GM12878 (cell line): ENCODE results near the gene PCDHGC5. TPM values are rescaled to one million over a fixed set of nuclear protein-coding genes. Genes with fewer than 3 reads are reported as not detected.
A peak's percentile ranks its signal among the peaks of the same experiment; 100 is the strongest.

Experiments
- ATAC-seq: fragments of 200-7000 bp; cut with Tn5 transposase; 3 replicates; pipeline ENCODE4 v1.9.1; 2020; ENCODE audit warnings: mild to moderate bottlenecking, moderate library complexity
- BruUV-seq: library from RNA; stranded (reverse); fragments of 400-500 nt; replicated peaks from 2 replicates; lab custom pipeline; 2021; lab: Mats Ljungman, UMichigan
- CTCF ChIA-PET: fragments of 300-600 bp; sonication (Branson Sonifier 250); formaldehyde crosslinking; extraction: SDS; loops from one replicate; lab custom pipeline; 2021; ENCODE audit warnings: inconsistent platforms; lab: Yijun Ruan, JAX
- POLR2A ChIA-PET: fragments of 350-600 bp; formaldehyde crosslinking; extraction: SDS; loops from one replicate; lab custom pipeline; 2021; ENCODE audit warnings: inconsistent platforms; lab: Charles Lee
- RAD21 ChIA-PET: fragments of 300-600 bp; sonication (Branson Sonifier 250); formaldehyde crosslinking; loops from one replicate; lab custom pipeline; 2023; ENCODE audit warnings: antibody characterized with exemption; ENCODE audit not compliant: unreplicated experiment; lab: Charles Lee
- SMC1A ChIA-PET: fragments of 300-600 bp; sonication (Branson Sonifier 250); formaldehyde crosslinking; loops from one replicate; lab custom pipeline; 2023; ENCODE audit not compliant: unreplicated experiment, uncharacterized antibody; lab: Charles Lee
- DNase-seq: peaks from one replicate; pipeline ENCODE4 v3.0.0-alpha.2; 2011; ENCODE audit warnings: low read depth, low spot score
- FAIRE-seq: peaks from 3 replicates; lab custom pipeline; 2011; peaks lifted over from hg19 to GRCh38; lab: Jason Lieb, UNC
- H2AFZ ChIP-seq: 2 replicates; pipeline ENCODE4 v1.6.0; 2011; ENCODE audit warnings: low read depth, low read length, control low read depth; ENCODE audit not compliant: control insufficient read depth
- H3K27ac ChIP-seq: 2 replicates; pipeline ENCODE4 v1.5.1; 2011; ENCODE audit warnings: control low read depth; ENCODE audit not compliant: control insufficient read depth, insufficient read depth
- H3K27me3 ChIP-seq, 2 experiments: replicated peaks in 1 of 2; 2 replicates each; pipeline versions ENCODE4 v1.6.0 to v1.6.1; 2011; ENCODE audit warnings: low read length in 1 of 2; ENCODE audit not compliant: control insufficient read depth in 2 of 2, insufficient read depth in 2 of 2
- H3K36me3 ChIP-seq, 2 experiments: 2 replicates each; pipeline ENCODE4 v1.5.1; 2011; ENCODE audit warnings: low read length in 1 of 2; ENCODE audit not compliant: control insufficient read depth in 2 of 2, insufficient read depth in 2 of 2
- H3K4me1 ChIP-seq: 2 replicates; pipeline ENCODE4 v1.6.1; 2011; ENCODE audit warnings: mild to moderate bottlenecking, low read length, moderate library complexity, mixed read lengths; ENCODE audit not compliant: control insufficient read depth, insufficient read depth
- H3K4me2 ChIP-seq: 2 replicates; pipeline ENCODE4 v1.6.0; 2011; ENCODE audit warnings: control low read depth; ENCODE audit not compliant: control insufficient read depth, insufficient read depth
- H3K4me3 ChIP-seq: fragments of 200-600 bp; sonication (generic); 2 replicates; pipeline ENCODE4 v1.5.1; 2016
- H3K79me2 ChIP-seq: 2 replicates; pipeline ENCODE4 v1.6.0; 2011; ENCODE audit warnings: low read length; ENCODE audit not compliant: control insufficient read depth, insufficient read depth
- H3K9ac ChIP-seq: 2 replicates; pipeline ENCODE4 v1.8.0; 2011; ENCODE audit warnings: low read length, control low read depth, mixed read lengths; ENCODE audit not compliant: control insufficient read depth, insufficient read depth
- H3K9me3 ChIP-seq: replicated peaks from 3 replicates; pipeline ENCODE4 v1.5.1; 2011; ENCODE audit warnings: mild to moderate bottlenecking, low read length; ENCODE audit not compliant: control insufficient read depth, insufficient read depth
- H4K20me1 ChIP-seq: 2 replicates; pipeline ENCODE4 v1.6.0; 2011; ENCODE audit not compliant: control insufficient read depth, insufficient read depth
- BRCA1 ChIP-seq: IDR thresholded peaks from 2 replicates; pipeline ENCODE4 v1.6.1; 2011; ENCODE audit warnings: low read depth, low read length, improper control_type of control experiment
- CBX5 ChIP-seq: sonication (generic); IDR thresholded peaks from 2 replicates; pipeline ENCODE4 v1.6.1; 2016; ENCODE audit warnings: low read depth, moderate library complexity, mild to moderate bottlenecking, inconsistent platforms
- DPF2 ChIP-seq: fragments of 450-650 bp; IDR thresholded peaks from 2 replicates; pipeline ENCODE4 v1.6.1; 2017; ENCODE audit warnings: mild to moderate bottlenecking
- GABPA ChIP-seq: IDR thresholded peaks from 2 replicates; pipeline ENCODE4 v1.6.1; 2014; ENCODE audit warnings: antibody characterized with exemption, low read depth, mild to moderate bottlenecking, inconsistent platforms
- HCFC1 ChIP-seq: fragments of 150-350 bp; IDR thresholded peaks from 2 replicates; pipeline ENCODE4 v1.6.1; 2014; ENCODE audit warnings: low read length
- RB1 ChIP-seq: fragments of 450-650 bp; formaldehyde crosslinking; IDR thresholded peaks from 2 replicates; pipeline ENCODE4 v1.6.1; 2017; ENCODE audit warnings: mild to moderate bottlenecking, borderline replicate concordance
- SMAD1 ChIP-seq: fragments of 450-650 bp; IDR thresholded peaks from 2 replicates; pipeline ENCODE4 v1.6.1; 2018; ENCODE audit warnings: mild to moderate bottlenecking, low read depth; ENCODE audit not compliant: partially characterized antibody
- TCF12 ChIP-seq: IDR thresholded peaks from 2 replicates; pipeline ENCODE4 v1.6.1; 2011; ENCODE audit warnings: low read depth, mild to moderate bottlenecking, low read length
- WRNIP1 ChIP-seq: IDR thresholded peaks from 2 replicates; pipeline ENCODE4 v1.6.1; 2011; ENCODE audit warnings: low read depth, low read length, improper control_type of control experiment, borderline replicate concordance
- WGBS: methylation state at CpG from one replicate; pipeline ENCODE4 v1.1.6; 2016; ENCODE audit warnings: low lambda C conversion rate; ENCODE audit not compliant: insufficient replicate concordance, insufficient coverage; ENCODE audit errors: missing lambda C conversion rate; 5-methylcytosine and 5-hydroxymethylcytosine counted together
- in situ Hi-C: fragments of 300-500 bp; cut with MboI; formaldehyde crosslinking; loops from 9 replicates; pipeline ENCODE4 v1.14.3; 2018; ENCODE audit warnings: mixed read lengths
- intact Hi-C: fragments of 100-400 bp; cut with micrococcal nuclease; formaldehyde crosslinking; loops from one replicate; pipeline ENCODE4 v1.14.2; 2022; ENCODE audit not compliant: unreplicated experiment
- polyA plus RNA-seq, 11 experiments: library from polyadenylated mRNA; depleted of rRNA in 4 of 11; unstranded in 6 of 11; stranded (reverse) in 5 of 11; fragments of >200 nt; fragmentation: Nextera tagmentation in 4 of 11; fragmentation: Illumina TruSeq in 1 of 11; extraction: Ambion mirVana in 4 of 11; extraction: Trizol in 1 of 11; gene quantifications; 1 replicate in 1 of 11; 2 replicates in 10 of 11; pipeline versions ENCODE4 v1.2.1 to v1.2.3, GENCODE V29; 2011 to 2016; ENCODE audit warnings: inconsistent platforms in 2 of 11, missing spikeins in 2 of 11, low read depth in 1 of 11
- total RNA-seq, 4 experiments: library from RNA; depleted of rRNA in 3 of 4; stranded (reverse); fragments of >200 nt in 3 of 4; fragmentation: Illumina TruSeq in 1 of 4; extraction: Trizol in 1 of 4; gene quantifications; 2 replicates each; pipeline versions ENCODE4 v1.2.1 to v1.2.3, GENCODE V29; 2013 to 2021
- TF ChIP-seq, protein P1 (sequence below): IDR thresholded peaks from 2 replicates; pipeline ENCODE4 v1.6.1; 2011; ENCODE audit warnings: borderline replicate concordance, low read depth, mild to moderate bottlenecking, moderate library complexity, low read length; ENCODE audit not compliant: insufficient read depth, poor library complexity, severe bottlenecking
- TF ChIP-seq, protein P2 (sequence below): fragments of 450-650 bp; IDR thresholded peaks from 2 replicates; pipeline ENCODE4 v1.6.1; 2017; ENCODE audit warnings: mild to moderate bottlenecking, low read depth, inconsistent platforms; ENCODE audit not compliant: poor library complexity, severe bottlenecking

The PCDHGC5 gene
- total and polyA plus RNA-seq, 10 of the 15 experiments (the other 5 are each of a cell fraction or from before 2014, with no cell fraction given), result 0.05 to 0.87 (median 0.18) TPM; not detected in 2

DNA sequence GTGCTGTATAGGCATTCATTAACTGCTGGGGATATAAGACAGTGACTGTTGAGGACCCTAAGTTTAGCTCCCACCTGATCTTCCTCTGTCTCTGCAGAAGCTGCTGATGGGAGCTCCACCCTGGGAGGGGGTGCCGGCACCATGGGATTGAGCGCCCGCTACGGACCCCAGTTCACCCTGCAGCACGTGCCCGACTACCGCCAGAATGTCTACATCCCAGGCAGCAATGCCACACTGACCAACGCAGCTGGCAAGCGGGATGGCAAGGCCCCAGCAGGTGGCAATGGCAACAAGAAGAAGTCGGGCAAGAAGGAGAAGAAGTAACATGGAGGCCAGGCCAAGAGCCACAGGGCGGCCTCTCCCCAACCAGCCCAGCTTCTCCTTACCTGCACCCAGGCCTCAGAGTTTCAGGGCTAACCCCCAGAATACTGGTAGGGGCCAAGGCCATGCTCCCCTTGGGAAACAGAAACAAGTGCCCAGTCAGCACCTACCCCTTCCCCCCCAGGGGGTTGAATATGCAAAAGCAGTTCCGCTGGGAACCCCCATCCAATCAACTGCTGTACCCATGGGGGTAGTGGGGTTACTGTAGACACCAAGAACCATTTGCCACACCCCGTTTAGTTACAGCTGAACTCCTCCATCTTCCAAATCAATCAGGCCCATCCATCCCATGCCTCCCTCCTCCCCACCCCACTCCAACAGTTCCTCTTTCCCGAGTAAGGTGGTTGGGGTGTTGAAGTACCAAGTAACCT, 22.1 kb downstream of the PCDHGC5 start (continued):
- TF ChIP-seq RB1 (no peak), SMAD1 (no peak), TCF12 (0 out of 2 replicates have a peak, but pooled peaks have one; percentile 21)

DNA sequence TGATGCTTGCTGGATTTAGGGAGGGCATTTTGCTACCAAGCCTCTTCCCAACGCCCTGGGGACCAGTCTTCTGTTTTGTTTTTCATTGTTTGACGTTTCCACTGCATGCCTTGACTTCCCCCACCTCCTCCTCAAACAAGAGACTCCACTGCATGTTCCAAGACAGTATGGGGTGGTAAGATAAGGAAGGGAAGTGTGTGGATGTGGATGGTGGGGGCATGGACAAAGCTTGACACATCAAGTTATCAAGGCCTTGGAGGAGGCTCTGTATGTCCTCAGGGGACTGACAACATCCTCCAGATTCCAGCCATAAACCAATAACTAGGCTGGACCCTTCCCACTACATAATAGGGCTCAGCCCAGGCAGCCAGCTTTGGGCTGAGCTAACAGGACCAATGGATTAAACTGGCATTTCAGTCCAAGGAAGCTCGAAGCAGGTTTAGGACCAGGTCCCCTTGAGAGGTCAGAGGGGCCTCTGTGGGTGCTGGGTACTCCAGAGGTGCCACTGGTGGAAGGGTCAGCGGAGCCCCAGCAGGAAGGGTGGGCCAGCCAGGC, 23.0 kb downstream of the PCDHGC5 start:
- Histone ChIP-seq H3K4me2 (peak overlapping the region; percentile 89), H2AFZ (no peak overlapping the region), H4K20me1 (no peaks in the 10 kb centered on the region), H3K79me2 (peaks cover 15% of the 10 kb centered on the region), H3K27me3 (no peaks in the 10 kb centered on the region), H3K36me3 (peaks cover 6 to 7% of the 10 kb centered on the region in 2 experiments), H3K9me3 (no peaks in the 10 kb centered on the region), H3K27ac (peak overlapping the region; percentile 90), H3K4me3 (no peak overlapping the region), H3K4me1 (peaks cover 82% of the 10 kb centered on the region), H3K9ac (peak overlapping the region; percentile 21)
- CTCF ChIA-PET, result interaction anchor here (0.5 to 11.9 kb wide), 23 partner anchors 9 to 571 kb away, joined by 3 to 213 read pairs (median 9); partner anchors contain the start of genes PCDHGA10, PCDHGA11, PCDHGA12 and PCDHGB7
- no TSS peak for BruUV-seq
- WGBS, result 25% methylated on average over 4 of the region's 4 CpGs
- POLR2A ChIA-PET, result interaction anchor here (1.2 kb wide), 1 partner anchor 10 kb away, joined by 4 read pairs; no protein-coding TSS in a partner anchor
- RAD21 ChIA-PET, result interaction anchor here (0.6 to 11.6 kb wide), 9 partner anchors 11 to 94 kb away, joined by 3 to 109 read pairs (median 11); partner anchors contain the start of genes PCDHGA11, PCDHGA12, PCDHGB7 and PCDHGC3
- in situ Hi-C loops, result no loop called here
- DNase-seq (no peak), FAIRE-seq (no peak), ATAC-seq (no peak)
- intact Hi-C loops, result loop anchor here (1.0 to 5.0 kb wide), 3 partner anchors 82 to 125 kb away; partner anchors contain the start of genes HDAC3, PCDHGA11, PCDHGA12 and RELL2
- no peak for TF ChIP-seq HCFC1
- TF ChIP-seq, protein P1, sequence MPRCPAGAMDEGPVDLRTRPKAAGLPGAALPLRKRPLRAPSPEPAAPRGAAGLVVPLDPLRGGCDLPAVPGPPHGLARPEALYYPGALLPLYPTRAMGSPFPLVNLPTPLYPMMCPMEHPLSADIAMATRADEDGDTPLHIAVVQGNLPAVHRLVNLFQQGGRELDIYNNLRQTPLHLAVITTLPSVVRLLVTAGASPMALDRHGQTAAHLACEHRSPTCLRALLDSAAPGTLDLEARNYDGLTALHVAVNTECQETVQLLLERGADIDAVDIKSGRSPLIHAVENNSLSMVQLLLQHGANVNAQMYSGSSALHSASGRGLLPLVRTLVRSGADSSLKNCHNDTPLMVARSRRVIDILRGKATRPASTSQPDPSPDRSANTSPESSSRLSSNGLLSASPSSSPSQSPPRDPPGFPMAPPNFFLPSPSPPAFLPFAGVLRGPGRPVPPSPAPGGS, result no peak
- no peak for TF ChIP-seq CBX5
- TF ChIP-seq, protein P2, sequence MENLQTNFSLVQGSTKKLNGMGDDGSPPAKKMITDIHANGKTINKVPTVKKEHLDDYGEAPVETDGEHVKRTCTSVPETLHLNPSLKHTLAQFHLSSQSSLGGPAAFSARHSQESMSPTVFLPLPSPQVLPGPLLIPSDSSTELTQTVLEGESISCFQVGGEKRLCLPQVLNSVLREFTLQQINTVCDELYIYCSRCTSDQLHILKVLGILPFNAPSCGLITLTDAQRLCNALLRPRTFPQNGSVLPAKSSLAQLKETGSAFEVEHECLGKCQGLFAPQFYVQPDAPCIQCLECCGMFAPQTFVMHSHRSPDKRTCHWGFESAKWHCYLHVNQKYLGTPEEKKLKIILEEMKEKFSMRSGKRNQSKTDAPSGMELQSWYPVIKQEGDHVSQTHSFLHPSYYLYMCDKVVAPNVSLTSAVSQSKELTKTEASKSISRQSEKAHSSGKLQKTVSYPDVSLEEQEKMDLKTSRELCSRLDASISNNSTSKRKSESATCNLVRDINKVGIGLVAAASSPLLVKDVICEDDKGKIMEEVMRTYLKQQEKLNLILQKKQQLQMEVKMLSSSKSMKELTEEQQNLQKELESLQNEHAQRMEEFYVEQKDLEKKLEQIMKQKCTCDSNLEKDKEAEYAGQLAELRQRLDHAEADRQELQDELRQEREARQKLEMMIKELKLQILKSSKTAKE, result no peak
- 0 out of 2 replicates have a peak, but pooled peaks have one; percentile 16 for TF ChIP-seq BRCA1
- no peak for TF ChIP-seq DPF2
- TF ChIP-seq WRNIP1, result no peak
- no peak for TF ChIP-seq GABPA
- SMC1A ChIA-PET, result interaction anchor here (1.2 to 10.8 kb wide), 7 partner anchors 14 to 99 kb away, joined by 3 to 176 read pairs (median 6); partner anchors contain the start of genes PCDHGA10, PCDHGA12 and PCDHGC3
